Cardiac muscle cell (in vitro differentiated cells and primary cell): ENCODE measurements around the gene SLX4IP. TPM values are rescaled to one million over a fixed set of nuclear protein-coding genes. Genes with fewer than 3 reads are reported as not detected.
A peak's percentile ranks its signal among the peaks of the same experiment; 100 is the strongest.

Source experiments
- DNase-seq, 2 donors: peaks; one replicate each; pipeline versions ENCODE4 v3.0.0 to v3.0.0-alpha.2; 2010 to 2017; ENCODE audit warnings: low read depth in 1 of 2, low spot score in 1 of 2
- H3K27ac ChIP-seq: fragments of 200-600 bp; sonication (generic); 2 replicates; pipeline ENCODE4 v1.5.1; 2016
- H3K27me3 ChIP-seq: fragments of 200-600 bp; sonication (generic); 2 replicates; pipeline ENCODE4 v1.6.0; 2016; ENCODE audit warnings: control low read depth
- H3K36me3 ChIP-seq: fragments of 200-600 bp; sonication (generic); 2 replicates; pipeline ENCODE4 v1.5.1; 2016; ENCODE audit warnings: control low read depth
- H3K4me1 ChIP-seq: fragments of 200-600 bp; sonication (generic); 2 replicates; pipeline ENCODE4 v1.8.1; 2017; ENCODE audit warnings: low read depth, mild to moderate bottlenecking, mixed run types
- H3K4me3 ChIP-seq: fragments of 200-600 bp; sonication (generic); 2 replicates; pipeline ENCODE4 v1.5.1; 2016; ENCODE audit warnings: mild to moderate bottlenecking
- H3K9me3 ChIP-seq: fragments of 200-600 bp; sonication (generic); 2 replicates; pipeline ENCODE4 v1.5.1; 2017; ENCODE audit warnings: low read depth, mild to moderate bottlenecking, control low read depth
- polyA plus RNA-seq: library from polyadenylated mRNA; unstranded; fragments of >200 nt; fragmentation: Nextera tagmentation; extraction: Ambion mirVana; gene quantifications from 2 replicates; pipeline ENCODE4 v1.2.1, GENCODE V29; 2016
- total RNA-seq: library from RNA; depleted of rRNA; stranded (reverse); fragments of >200 nt; gene quantifications from 2 replicates; pipeline ENCODE4 v1.2.3, GENCODE V29; 2016
- TF ChIP-seq, protein P1 (sequence below): IDR thresholded peaks from 2 replicates; pipeline ENCODE4 v1.5.1; 2012; ENCODE audit warnings: low read depth, mild to moderate bottlenecking, low read length

The SLX4IP gene
- total and polyA plus RNA-seq, 2 experiments from 2014 or later, result 2.5 to 4.1 TPM

DNA sequence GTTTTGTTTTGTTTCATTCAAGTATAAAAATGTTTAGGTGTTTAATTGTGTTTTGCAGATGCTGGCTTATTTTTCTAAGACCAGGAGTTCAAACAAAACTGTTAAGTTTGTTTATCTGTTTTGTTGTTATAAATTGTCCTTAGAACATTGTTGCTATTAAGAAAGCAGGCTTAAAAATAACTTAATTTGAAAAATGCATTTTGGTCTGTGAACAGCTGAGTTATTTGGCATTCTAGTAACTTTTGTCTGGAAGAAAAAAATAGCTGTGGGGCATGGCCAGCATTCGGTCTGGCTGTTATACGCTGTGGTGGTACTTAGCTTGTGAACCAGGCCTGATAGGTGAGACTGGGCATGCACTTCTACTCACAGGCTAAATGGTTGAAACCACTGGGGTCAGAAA is 37.8 kb downstream of the SLX4IP start:
- no peak for DNase-seq
- TF ChIP-seq, protein P1, sequence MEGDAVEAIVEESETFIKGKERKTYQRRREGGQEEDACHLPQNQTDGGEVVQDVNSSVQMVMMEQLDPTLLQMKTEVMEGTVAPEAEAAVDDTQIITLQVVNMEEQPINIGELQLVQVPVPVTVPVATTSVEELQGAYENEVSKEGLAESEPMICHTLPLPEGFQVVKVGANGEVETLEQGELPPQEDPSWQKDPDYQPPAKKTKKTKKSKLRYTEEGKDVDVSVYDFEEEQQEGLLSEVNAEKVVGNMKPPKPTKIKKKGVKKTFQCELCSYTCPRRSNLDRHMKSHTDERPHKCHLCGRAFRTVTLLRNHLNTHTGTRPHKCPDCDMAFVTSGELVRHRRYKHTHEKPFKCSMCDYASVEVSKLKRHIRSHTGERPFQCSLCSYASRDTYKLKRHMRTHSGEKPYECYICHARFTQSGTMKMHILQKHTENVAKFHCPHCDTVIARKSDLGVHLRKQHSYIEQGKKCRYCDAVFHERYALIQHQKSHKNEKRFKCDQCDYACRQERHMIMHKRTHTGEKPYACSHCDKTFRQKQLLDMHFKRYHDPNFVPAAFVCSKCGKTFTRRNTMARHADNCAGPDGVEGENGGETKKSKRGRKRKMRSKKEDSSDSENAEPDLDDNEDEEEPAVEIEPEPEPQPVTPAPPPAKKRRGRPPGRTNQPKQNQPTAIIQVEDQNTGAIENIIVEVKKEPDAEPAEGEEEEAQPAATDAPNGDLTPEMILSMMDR, result no peak
- H3K4me1 ChIP-seq, result no peaks in the 10 kb centered on the region
- H3K36me3 ChIP-seq, result no peaks in the 10 kb centered on the region
- no peak overlapping the region for H3K27ac ChIP-seq
- no peak overlapping the region for H3K4me3 ChIP-seq
- H3K9me3 ChIP-seq, result no peaks in the 10 kb centered on the region
- no peaks in the 10 kb centered on the region for H3K27me3 ChIP-seq

DNA sequence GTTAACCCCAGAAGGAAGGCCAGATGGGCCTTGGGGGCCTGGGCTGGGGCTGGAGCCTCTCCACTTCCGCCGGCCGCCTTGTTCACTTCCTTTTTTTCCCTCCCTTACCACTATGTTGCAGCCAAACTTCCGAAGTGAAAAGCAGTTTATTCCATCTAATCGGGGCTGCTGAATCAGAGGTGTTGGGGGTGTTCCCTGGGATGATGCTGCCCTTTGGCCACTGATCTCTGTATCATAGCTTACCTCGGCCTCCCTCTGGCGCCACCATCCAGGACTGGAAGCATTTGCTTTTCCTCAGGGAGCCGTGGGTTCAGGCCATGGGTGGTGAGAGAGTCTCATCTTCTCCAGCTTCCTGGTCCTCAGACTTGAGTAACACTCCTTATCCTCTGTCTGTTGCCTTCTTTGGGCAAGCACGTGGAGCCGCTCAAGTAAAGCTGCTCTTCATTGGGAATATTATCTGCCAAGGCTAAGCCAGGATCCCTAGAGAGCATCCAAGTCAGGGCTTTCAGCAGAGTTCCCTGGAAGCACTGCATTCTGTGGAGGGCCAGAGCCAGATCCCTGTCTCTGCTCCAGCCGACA is 39.6 kb downstream of the SLX4IP start:
- peak in 1 of 2 donors; percentile 32 for DNase-seq
- TF ChIP-seq, protein P1, result no peak
- Histone ChIP-seq H3K36me3 (no peaks in the 10 kb centered on the region), H3K27ac (no peak overlapping the region), H3K27me3 (no peaks in the 10 kb centered on the region), H3K9me3 (no peaks in the 10 kb centered on the region), H3K4me3 (no peak overlapping the region), H3K4me1 (no peaks in the 10 kb centered on the region)

DNA sequence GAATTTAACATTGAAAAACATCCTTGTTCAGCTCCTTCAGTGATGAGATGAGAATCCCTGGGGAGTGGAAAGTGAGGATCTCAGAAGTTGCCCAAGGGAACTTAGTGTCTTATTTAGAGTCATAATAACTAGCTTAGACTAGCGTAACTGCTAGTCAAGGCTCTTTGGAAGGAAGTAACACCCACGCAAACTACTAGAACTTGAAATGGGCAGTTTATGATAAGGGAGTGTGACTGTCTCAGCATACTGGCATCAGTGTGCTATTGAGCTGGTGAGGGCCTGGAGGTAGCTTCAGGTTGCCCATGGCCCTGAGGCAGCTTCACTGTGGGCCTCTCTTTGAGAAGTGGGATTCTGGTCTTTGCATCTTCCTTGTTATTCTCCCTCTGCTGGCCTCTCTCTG is 40.1 kb downstream of the SLX4IP start:
- TF ChIP-seq, protein P1, result no peak
- Histone ChIP-seq H3K36me3 (no peaks in the 10 kb centered on the region), H3K27ac (no peak overlapping the region)

DNA sequence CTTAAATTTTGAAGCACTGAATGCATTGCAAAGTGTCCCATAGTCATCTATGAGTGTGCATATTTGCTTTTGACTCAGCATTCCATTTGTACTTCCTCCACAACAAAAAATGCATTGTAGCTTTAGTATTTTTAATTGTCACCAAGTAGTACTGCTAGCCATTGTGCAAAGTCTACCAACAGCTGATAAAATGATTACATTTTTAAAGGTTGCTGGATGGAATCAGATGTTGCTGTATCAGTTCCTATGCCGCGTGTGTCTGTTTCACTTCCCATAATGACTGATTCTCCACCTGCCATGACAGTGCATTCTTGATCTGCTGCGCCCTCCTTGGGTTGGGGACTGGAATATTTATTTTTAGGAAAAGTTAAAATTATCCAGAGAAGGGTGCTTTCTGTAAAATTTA is 41.2 kb downstream of the SLX4IP start:
- TF ChIP-seq, protein P1, result no peak
- DNase-seq, result no peak
- H3K4me3 ChIP-seq, result no peak overlapping the region
- H3K36me3 ChIP-seq, result no peaks in the 10 kb centered on the region
- no peak overlapping the region for H3K27ac ChIP-seq
- H3K4me1 ChIP-seq, result no peaks in the 10 kb centered on the region
- no peaks in the 10 kb centered on the region for H3K27me3 ChIP-seq
- H3K9me3 ChIP-seq, result no peaks in the 10 kb centered on the region

More for the DNA sequence above, 40.1 kb downstream of the SLX4IP start:
- DNase-seq, result no peak
- Histone ChIP-seq H3K27me3 (no peaks in the 10 kb centered on the region), H3K4me1 (no peaks in the 10 kb centered on the region), H3K4me3 (no peak overlapping the region), H3K9me3 (no peaks in the 10 kb centered on the region)

DNA sequence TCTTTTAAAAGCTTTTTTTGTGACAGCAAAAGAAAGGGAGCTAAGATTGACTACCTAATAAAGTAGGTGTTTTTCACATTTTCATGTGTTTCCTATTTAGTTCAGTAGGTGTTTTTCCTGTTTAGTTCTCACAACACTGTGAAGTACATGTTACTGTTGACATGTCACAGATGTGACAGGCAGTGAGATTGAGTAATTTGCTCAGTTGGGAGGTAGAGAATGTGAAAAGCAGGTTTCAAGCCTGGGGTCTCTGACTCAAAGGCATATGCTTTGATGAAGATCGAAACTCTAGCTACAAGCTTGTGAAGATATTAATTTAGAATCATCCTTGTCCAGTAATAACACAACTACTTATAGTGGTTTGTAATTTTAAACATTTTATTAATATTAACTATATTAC is 43.1 kb downstream of the SLX4IP start:
- DNase-seq, result no peak
- Histone ChIP-seq H3K27me3 (no peaks in the 10 kb centered on the region), H3K36me3 (no peaks in the 10 kb centered on the region), H3K4me1 (no peaks in the 10 kb centered on the region), H3K27ac (no peak overlapping the region), H3K4me3 (no peak overlapping the region), H3K9me3 (no peaks in the 10 kb centered on the region)
- TF ChIP-seq, protein P1, result no peak
